ENCODE data around the gene ZACN. TPM values are rescaled to one million over a fixed set of nuclear protein-coding genes. Genes with fewer than 3 reads are reported as not detected.
A peak's percentile ranks its signal among the peaks of the same experiment; 100 is the strongest.

Gene ZACN
- total and polyA plus RNA-seq, 4 donors: 0.75 to 3.0 TPM; not detected in 2

- DNase-seq (peak in 1 of 2 donors; percentile 86), ATAC-seq (ENCODE audit: low FRiP score) (peak; percentile 34)
- intact Hi-C loops (cut with DNase I): loop anchor here (1.0 to 5.0 kb wide), 6 partner anchors 25 to 175 kb away; no protein-coding TSS in a partner anchor
- 15 to 20% methylated on average over 29 to 42 of the region's 42 CpGs for WGBS, 2 donors
- Histone ChIP-seq H3K27me3 (ENCODE audit: control insufficient read depth in 1 of 2, insufficient read depth in 2 of 2, low read length in 1 of 2) (no peaks in the 10 kb centered on the region), H3K27ac (ENCODE audit: low read depth in 1 of 2, low read length in 2 of 2) (no peak overlapping the region), H3K4me1 (ENCODE audit: control insufficient read depth in 1 of 2, insufficient read depth in 2 of 2, low read length in 2 of 2) (no peaks in the 10 kb centered on the region), H3K36me3 (ENCODE audit: control insufficient read depth in 1 of 2, insufficient read depth in 2 of 2, low read length in 1 of 2) (no peaks in the 10 kb centered on the region), H3K9me3 (ENCODE audit: control insufficient read depth, low read length) (no peaks in the 10 kb centered on the region), H3K4me3 (ENCODE audit: low read length in 2 of 2) (peak overlapping the region in 1 of 2 donors; percentile 15)
These were observed 43.0 kb downstream of the ZACN start for GRCh38 chr17:76121932-76122430.

- Histone ChIP-seq H3K27me3 (ENCODE audit: control insufficient read depth in 1 of 2, insufficient read depth in 2 of 2, low read length in 1 of 2) (no peaks in the 10 kb centered on the region), H3K4me3 (ENCODE audit: low read length in 2 of 2) (no peak overlapping the region), H3K9me3 (ENCODE audit: control insufficient read depth, low read length) (no peaks in the 10 kb centered on the region), H3K36me3 (ENCODE audit: control insufficient read depth in 1 of 2, insufficient read depth in 2 of 2, low read length in 1 of 2) (no peaks in the 10 kb centered on the region), H3K27ac (ENCODE audit: low read depth in 1 of 2, low read length in 2 of 2) (no peak overlapping the region), H3K4me1 (ENCODE audit: control insufficient read depth in 1 of 2, insufficient read depth in 2 of 2, low read length in 2 of 2) (no peaks in the 10 kb centered on the region)
- intact Hi-C loops (cut with DNase I): loop anchor here (2.0 to 5.0 kb wide), 4 partner anchors 24 to 175 kb away; no protein-coding TSS in a partner anchor
- peak; percentile 39 for ATAC-seq (ENCODE audit: low FRiP score)
- WGBS, 2 donors: 92% methylated on average over 24 of the region's 24 CpGs
- DNase-seq: no peak
These were observed 43.6 kb downstream of the ZACN start for GRCh38 chr17:76122431-76123190.

GRCh38 chr17:76123191-76123499 lies 44.2 kb downstream of the ZACN start:
- Histone ChIP-seq H3K27me3 (ENCODE audit: control insufficient read depth in 1 of 2, insufficient read depth in 2 of 2, low read length in 1 of 2) (no peaks in the 10 kb centered on the region), H3K4me1 (ENCODE audit: control insufficient read depth in 1 of 2, insufficient read depth in 2 of 2, low read length in 2 of 2) (no peaks in the 10 kb centered on the region), H3K36me3 (ENCODE audit: control insufficient read depth in 1 of 2, insufficient read depth in 2 of 2, low read length in 1 of 2) (no peaks in the 10 kb centered on the region), H3K4me3 (ENCODE audit: low read length in 2 of 2) (no peak overlapping the region), H3K9me3 (ENCODE audit: control insufficient read depth, low read length) (no peaks in the 10 kb centered on the region), H3K27ac (ENCODE audit: low read depth in 1 of 2, low read length in 2 of 2) (no peak overlapping the region)
- WGBS, 2 donors: 79 to 87% methylated on average over 5 of the region's 5 CpGs
- no peak for DNase-seq
- intact Hi-C loops (cut with DNase I): loop anchor here (2.0 to 5.0 kb wide), 4 partner anchors 24 to 174 kb away; no protein-coding TSS in a partner anchor
- ATAC-seq (ENCODE audit: low FRiP score): no peak

GRCh38 chr17:76123749-76124581 lies 45.0 kb downstream of the ZACN start:
- ATAC-seq (ENCODE audit: low FRiP score) (no peak), DNase-seq (no peak)
- Histone ChIP-seq H3K27me3 (ENCODE audit: control insufficient read depth in 1 of 2, insufficient read depth in 2 of 2, low read length in 1 of 2) (no peaks in the 10 kb centered on the region), H3K27ac (ENCODE audit: low read depth in 1 of 2, low read length in 2 of 2) (no peak overlapping the region), H3K36me3 (ENCODE audit: control insufficient read depth in 1 of 2, insufficient read depth in 2 of 2, low read length in 1 of 2) (no peaks in the 10 kb centered on the region), H3K9me3 (ENCODE audit: control insufficient read depth, low read length) (no peaks in the 10 kb centered on the region), H3K4me1 (ENCODE audit: control insufficient read depth in 1 of 2, insufficient read depth in 2 of 2, low read length in 2 of 2) (no peaks in the 10 kb centered on the region), H3K4me3 (ENCODE audit: low read length in 2 of 2) (no peak overlapping the region)
- whole genome bisulfite sequencing, 2 donors: 65 to 83% methylated on average over 9 of the region's 9 CpGs
- intact Hi-C loops (cut with DNase I): loop anchor here (2.0 to 5.0 kb wide), 4 partner anchors 23 to 173 kb away; no protein-coding TSS in a partner anchor

- ATAC-seq (ENCODE audit: low FRiP score): no peak
- no peak for DNase-seq
- no peak overlapping the region for H3K4me3 ChIP-seq (ENCODE audit: low read length in 2 of 2)
- no peaks in the 10 kb centered on the region for H3K36me3 ChIP-seq (ENCODE audit: control insufficient read depth in 1 of 2, insufficient read depth in 2 of 2, low read length in 1 of 2)
- no peaks in the 10 kb centered on the region for H3K27me3 ChIP-seq (ENCODE audit: control insufficient read depth in 1 of 2, insufficient read depth in 2 of 2, low read length in 1 of 2)
- H3K27ac ChIP-seq (ENCODE audit: low read depth in 1 of 2, low read length in 2 of 2): no peak overlapping the region
- intact Hi-C loops (cut with DNase I): loop anchor here (5.0 kb wide), 3 partner anchors 58 to 173 kb away; no protein-coding TSS in a partner anchor
- no peaks in the 10 kb centered on the region for H3K9me3 ChIP-seq (ENCODE audit: control insufficient read depth, low read length)
- H3K4me1 ChIP-seq (ENCODE audit: control insufficient read depth in 1 of 2, insufficient read depth in 2 of 2, low read length in 2 of 2): no peaks in the 10 kb centered on the region
- 86 to 92% methylated on average over 20 to 22 of the region's 22 CpGs for WGBS, 2 donors
These were observed 45.8 kb downstream of the ZACN start for GRCh38 chr17:76124582-76125390.

DNA sequence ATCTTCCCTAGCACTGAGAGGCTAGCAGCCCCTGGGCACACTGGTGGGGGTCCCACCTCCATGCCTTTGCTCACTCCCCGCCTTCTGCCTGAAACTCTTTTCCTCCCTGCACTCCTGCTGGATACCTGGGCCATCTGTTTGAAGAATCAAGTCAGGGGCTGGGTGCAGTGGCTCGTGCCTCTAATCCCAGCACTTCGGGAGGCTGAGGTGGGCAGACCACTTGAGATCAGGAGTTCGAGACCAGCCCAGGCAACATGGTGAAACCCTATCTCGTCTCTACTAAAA lies 46.4 kb downstream of the ZACN start:
- Histone ChIP-seq H3K27me3 (ENCODE audit: control insufficient read depth in 1 of 2, insufficient read depth in 2 of 2, low read length in 1 of 2) (no peaks in the 10 kb centered on the region), H3K4me1 (ENCODE audit: control insufficient read depth in 1 of 2, insufficient read depth in 2 of 2, low read length in 2 of 2) (no peaks in the 10 kb centered on the region), H3K9me3 (ENCODE audit: control insufficient read depth, low read length) (no peaks in the 10 kb centered on the region), H3K36me3 (ENCODE audit: control insufficient read depth in 1 of 2, insufficient read depth in 2 of 2, low read length in 1 of 2) (no peaks in the 10 kb centered on the region), H3K4me3 (ENCODE audit: low read length in 2 of 2) (no peak overlapping the region), H3K27ac (ENCODE audit: low read depth in 1 of 2, low read length in 2 of 2) (no peak overlapping the region)
- 86 to 88% methylated on average over 5 of the region's 5 CpGs for WGBS, 2 donors
- intact Hi-C loops (cut with DNase I): no loop called here
- ATAC-seq (ENCODE audit: low FRiP score) (no peak), DNase-seq (no peak)

DNA sequence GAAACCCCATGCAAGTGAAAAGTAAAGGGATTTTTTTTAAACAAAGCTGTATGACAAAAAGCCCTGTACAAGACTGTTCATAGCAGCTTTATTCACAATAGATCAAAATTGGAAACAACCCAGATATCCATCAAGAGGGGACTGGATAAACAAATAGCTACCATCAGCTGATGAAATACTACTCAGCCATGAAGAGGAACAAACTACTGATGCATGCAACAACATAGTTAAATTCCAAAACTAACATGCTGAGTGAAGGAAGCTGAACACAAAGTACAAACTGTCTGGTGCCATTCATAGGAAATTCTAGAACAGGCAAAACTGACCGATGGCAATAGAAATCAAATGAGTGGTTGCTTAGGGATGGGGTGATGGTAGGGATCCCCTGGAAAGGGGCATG lies 46.9 kb downstream of the ZACN start:
- no peak for DNase-seq
- no peaks in the 10 kb centered on the region for H3K4me1 ChIP-seq (ENCODE audit: control insufficient read depth in 1 of 2, insufficient read depth in 2 of 2, low read length in 2 of 2)
- H3K27ac ChIP-seq (ENCODE audit: low read depth in 1 of 2, low read length in 2 of 2): no peak overlapping the region
- intact Hi-C loops (cut with DNase I): no loop called here
- no peak overlapping the region for H3K4me3 ChIP-seq (ENCODE audit: low read length in 2 of 2)
- WGBS, 2 donors: 94 to 96% methylated on average over 1 of the region's 1 CpG
- H3K36me3 ChIP-seq (ENCODE audit: control insufficient read depth in 1 of 2, insufficient read depth in 2 of 2, low read length in 1 of 2): no peaks in the 10 kb centered on the region
- H3K27me3 ChIP-seq (ENCODE audit: control insufficient read depth in 1 of 2, insufficient read depth in 2 of 2, low read length in 1 of 2): no peaks in the 10 kb centered on the region
- no peaks in the 10 kb centered on the region for H3K9me3 ChIP-seq (ENCODE audit: control insufficient read depth, low read length)
- ATAC-seq (ENCODE audit: low FRiP score): no peak

DNA sequence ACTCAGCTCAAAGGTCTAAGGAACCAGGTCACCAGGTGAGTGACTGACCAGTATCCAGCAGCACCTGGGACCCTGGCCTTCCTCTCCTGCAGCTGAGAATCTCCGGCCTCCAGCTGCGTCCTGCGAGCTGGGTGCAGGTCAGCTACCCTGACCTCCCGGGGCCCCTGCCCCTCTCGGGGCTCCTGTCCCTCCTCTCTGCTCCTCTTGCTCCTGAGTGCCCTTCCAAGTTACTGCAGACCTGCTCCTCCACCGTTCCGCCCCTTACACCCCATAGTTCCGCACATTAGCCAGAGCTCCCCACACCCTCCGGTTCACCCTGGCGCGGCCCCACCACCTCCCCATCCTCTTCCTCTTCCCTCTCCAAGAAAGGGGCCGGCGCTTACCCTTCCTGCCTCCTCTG lies 51.5 kb downstream of the ZACN start:
- 32 to 37% methylated on average over 13 of the region's 13 CpGs for WGBS, 2 donors
- intact Hi-C loops (cut with DNase I): no loop called here
- Histone ChIP-seq H3K27ac (ENCODE audit: low read depth in 1 of 2, low read length in 2 of 2) (no peak overlapping the region), H3K4me1 (ENCODE audit: control insufficient read depth in 1 of 2, insufficient read depth in 2 of 2, low read length in 2 of 2) (no peaks in the 10 kb centered on the region), H3K36me3 (ENCODE audit: control insufficient read depth in 1 of 2, insufficient read depth in 2 of 2, low read length in 1 of 2) (no peaks in the 10 kb centered on the region), H3K4me3 (ENCODE audit: low read length in 2 of 2) (no peak overlapping the region), H3K27me3 (ENCODE audit: control insufficient read depth in 1 of 2, insufficient read depth in 2 of 2, low read length in 1 of 2) (no peaks in the 10 kb centered on the region), H3K9me3 (ENCODE audit: control insufficient read depth, low read length) (no peaks in the 10 kb centered on the region)
- no peak for DNase-seq
- no peak for ATAC-seq (ENCODE audit: low FRiP score)
